OCI-LY1 (cell line): ENCODE results near the gene ACBD3.
A peak's percentile ranks its signal among the peaks of the same experiment; 100 is the strongest.

Experiments
- H2AFZ ChIP-seq: fragments of 200-600 bp; sonication (generic), shearing (Covaris generic); 2 replicates; pipeline ENCODE4 v1.6.0; 2014; ENCODE audit warnings: antibody characterized with exemption, mild to moderate bottlenecking, low read length
- H3F3A ChIP-seq: fragments of 200-600 bp; sonication (generic), shearing (Covaris generic); 2 replicates; pipeline ENCODE4 v1.6.0; 2014; ENCODE audit warnings: mild to moderate bottlenecking, antibody characterized with exemption, low read length, moderate library complexity; ENCODE audit not compliant: insufficient read depth
- H3K27ac ChIP-seq: fragments of 200-600 bp; sonication (generic); 2 replicates; pipeline ENCODE4 v1.5.1; 2014; ENCODE audit warnings: low read length, mixed run types, mild to moderate bottlenecking, low read depth; ENCODE audit not compliant: poor library complexity, severe bottlenecking
- H3K27me3 ChIP-seq: fragments of 200-600 bp; sonication (generic); 2 replicates; pipeline ENCODE4 v1.6.0; 2014; ENCODE audit warnings: antibody characterized with exemption, mild to moderate bottlenecking, low read length, moderate library complexity; ENCODE audit not compliant: insufficient read depth
- H3K36me3 ChIP-seq: fragments of 200-600 bp; sonication (generic); 2 replicates; pipeline ENCODE4 v1.6.1; 2014; ENCODE audit warnings: mild to moderate bottlenecking, antibody characterized with exemption, low read length, moderate library complexity, mixed read lengths; ENCODE audit not compliant: insufficient read depth
- H3K4me1 ChIP-seq: fragments of 200-600 bp; sonication (generic); 2 replicates; pipeline ENCODE4 v1.5.1; 2014; ENCODE audit warnings: mild to moderate bottlenecking, low read length, moderate library complexity; ENCODE audit not compliant: insufficient read depth, severe bottlenecking
- H3K4me2 ChIP-seq: fragments of 200-600 bp; sonication (generic), shearing (Covaris generic); 2 replicates; pipeline ENCODE4 v1.6.1; 2014; ENCODE audit warnings: low read length
- H3K4me3 ChIP-seq: fragments of 200-600 bp; sonication (generic); 2 replicates; pipeline ENCODE4 v1.5.1; 2014; ENCODE audit warnings: low read length, low read depth, mild to moderate bottlenecking, mixed read lengths; ENCODE audit not compliant: poor library complexity, severe bottlenecking
- H3K79me2 ChIP-seq: fragments of 200-600 bp; shearing (Covaris generic); 2 replicates; pipeline ENCODE4 v1.6.1; 2016; ENCODE audit warnings: mixed run types, low read length, mixed read lengths; ENCODE audit not compliant: insufficient read depth
- H3K9ac ChIP-seq: fragments of 200-600 bp; sonication (generic), shearing (Covaris generic); 2 replicates; pipeline ENCODE4 v1.6.1; 2014; ENCODE audit warnings: mild to moderate bottlenecking, low read length, mixed read lengths
- H3K9me2 ChIP-seq: fragments of 200-600 bp; sonication (generic), shearing (Covaris generic); 2 replicates; pipeline ENCODE4 v1.6.1; 2014; ENCODE audit warnings: low read depth, mild to moderate bottlenecking, low read length, mixed read lengths
- H3K9me3 ChIP-seq: fragments of 200-600 bp; shearing (Covaris generic); 2 replicates; pipeline ENCODE4 v1.6.1; 2014; ENCODE audit warnings: low read length, mixed read lengths
- H4K20me1 ChIP-seq: fragments of 200-600 bp; sonication (generic), shearing (Covaris generic); 2 replicates; pipeline ENCODE4 v1.6.0; 2016; ENCODE audit warnings: mild to moderate bottlenecking, low read length; ENCODE audit not compliant: insufficient read depth
- EZH2 ChIP-seq: fragments of 200-600 bp; sonication (generic), shearing (Covaris generic); IDR thresholded peaks from 2 replicates; pipeline ENCODE4 v1.8.0; 2017; ENCODE audit warnings: borderline replicate concordance, mixed run types, mild to moderate bottlenecking, antibody characterized with exemption, low read length, moderate library complexity, mixed read lengths
- TF ChIP-seq, protein P1 (sequence below): fragments of 200-600 bp; sonication (generic), shearing (Covaris generic); IDR thresholded peaks from 2 replicates; pipeline ENCODE4 v1.5.1; 2017; ENCODE audit warnings: mild to moderate bottlenecking, antibody characterized with exemption, low read length, moderate library complexity, mixed read lengths

The ACBD3 gene

DNA sequence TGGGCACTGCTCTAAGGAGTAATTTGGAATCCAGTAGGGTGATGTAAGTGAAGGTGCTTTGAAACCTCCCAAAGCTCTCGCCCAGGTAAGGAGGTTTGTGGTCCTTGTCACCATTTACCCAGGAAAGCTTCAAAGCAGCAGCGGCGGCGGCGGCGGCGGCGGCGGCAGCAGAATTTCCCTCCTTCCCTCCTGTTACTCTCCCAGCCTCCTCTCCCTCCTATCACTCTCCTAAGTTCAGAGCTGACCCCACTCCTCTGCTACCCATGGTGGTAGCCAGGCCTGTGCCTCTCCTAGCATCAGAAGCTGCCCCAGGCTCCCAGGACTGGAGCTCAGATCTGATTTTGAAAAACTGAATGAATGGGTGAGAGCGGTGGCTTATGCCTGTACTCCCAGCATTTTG, 60.7 kb downstream of the ACBD3 start:
- H3K36me3 ChIP-seq, result no peaks in the 10 kb centered on the region
- peaks cover 61% of the 10 kb centered on the region for H3K4me1 ChIP-seq
- no peak for TF ChIP-seq EZH2
- TF ChIP-seq, protein P1, sequence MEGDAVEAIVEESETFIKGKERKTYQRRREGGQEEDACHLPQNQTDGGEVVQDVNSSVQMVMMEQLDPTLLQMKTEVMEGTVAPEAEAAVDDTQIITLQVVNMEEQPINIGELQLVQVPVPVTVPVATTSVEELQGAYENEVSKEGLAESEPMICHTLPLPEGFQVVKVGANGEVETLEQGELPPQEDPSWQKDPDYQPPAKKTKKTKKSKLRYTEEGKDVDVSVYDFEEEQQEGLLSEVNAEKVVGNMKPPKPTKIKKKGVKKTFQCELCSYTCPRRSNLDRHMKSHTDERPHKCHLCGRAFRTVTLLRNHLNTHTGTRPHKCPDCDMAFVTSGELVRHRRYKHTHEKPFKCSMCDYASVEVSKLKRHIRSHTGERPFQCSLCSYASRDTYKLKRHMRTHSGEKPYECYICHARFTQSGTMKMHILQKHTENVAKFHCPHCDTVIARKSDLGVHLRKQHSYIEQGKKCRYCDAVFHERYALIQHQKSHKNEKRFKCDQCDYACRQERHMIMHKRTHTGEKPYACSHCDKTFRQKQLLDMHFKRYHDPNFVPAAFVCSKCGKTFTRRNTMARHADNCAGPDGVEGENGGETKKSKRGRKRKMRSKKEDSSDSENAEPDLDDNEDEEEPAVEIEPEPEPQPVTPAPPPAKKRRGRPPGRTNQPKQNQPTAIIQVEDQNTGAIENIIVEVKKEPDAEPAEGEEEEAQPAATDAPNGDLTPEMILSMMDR, result no peak
- peak overlapping the region; percentile 62 for H3K27ac ChIP-seq
- H3K4me3 ChIP-seq, result no peak overlapping the region
- H2AFZ ChIP-seq, result no peak overlapping the region
- H4K20me1 ChIP-seq, result no peaks in the 10 kb centered on the region
- no peaks in the 10 kb centered on the region for H3K27me3 ChIP-seq
- H3K4me2 ChIP-seq, result no peak overlapping the region
- no peaks in the 10 kb centered on the region for H3K9me2 ChIP-seq
- no peak overlapping the region for H3K9ac ChIP-seq
- no peaks in the 10 kb centered on the region for H3K9me3 ChIP-seq
- H3F3A ChIP-seq, result 0 out of 2 replicates have a peak, but pooled peaks cover 3% of the 10 kb centered on the region
- no peaks in the 10 kb centered on the region for H3K79me2 ChIP-seq

DNA sequence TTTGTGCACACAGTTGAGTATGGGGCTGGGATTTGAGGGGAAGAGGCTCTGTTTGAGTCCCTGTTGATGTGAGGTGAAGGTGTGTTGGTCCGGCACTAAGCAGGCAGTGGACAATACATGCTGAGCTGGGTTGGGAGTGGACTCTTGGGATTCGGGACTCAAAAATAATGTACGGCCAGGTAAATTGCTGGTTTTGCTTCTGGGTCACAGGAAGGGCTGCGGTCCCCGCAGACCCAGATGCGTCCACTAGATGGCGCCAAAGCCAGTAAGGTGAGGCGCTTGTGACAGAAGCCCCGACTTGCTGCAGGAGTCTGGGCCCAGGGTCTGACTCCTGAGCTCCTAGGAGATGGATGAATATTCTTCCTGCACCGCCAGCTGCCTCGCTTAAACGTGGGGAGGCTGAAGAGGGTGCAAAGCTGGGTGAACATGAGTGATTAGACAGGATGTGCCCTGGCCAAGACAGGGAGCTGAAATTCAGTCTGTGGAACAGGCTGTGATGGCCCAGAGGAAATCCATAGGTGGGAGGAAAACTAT, 61.4 kb downstream of the ACBD3 start:
- no peaks in the 10 kb centered on the region for H3K36me3 ChIP-seq
- no peak overlapping the region for H2AFZ ChIP-seq
- H3K9me3 ChIP-seq, result no peaks in the 10 kb centered on the region
- 0 out of 2 replicates have a peak, but pooled peaks cover 3% of the 10 kb centered on the region for H3F3A ChIP-seq
- no peak overlapping the region for H3K4me3 ChIP-seq
- H3K9me2 ChIP-seq, result no peaks in the 10 kb centered on the region
- no peaks in the 10 kb centered on the region for H4K20me1 ChIP-seq
- no peak overlapping the region; the same call in 1 of the 2 replicates for H3K9ac ChIP-seq
- H3K4me1 ChIP-seq, result peaks cover 63% of the 10 kb centered on the region
- no peaks in the 10 kb centered on the region for H3K79me2 ChIP-seq
- H3K27ac ChIP-seq, result peak overlapping the region; percentile 28
- peak overlapping the region; percentile 38; the same call in 1 of the 2 replicates for H3K4me2 ChIP-seq
- no peaks in the 10 kb centered on the region for H3K27me3 ChIP-seq
- TF ChIP-seq, protein P1, result peak; percentile 94
- no peak for TF ChIP-seq EZH2

DNA sequence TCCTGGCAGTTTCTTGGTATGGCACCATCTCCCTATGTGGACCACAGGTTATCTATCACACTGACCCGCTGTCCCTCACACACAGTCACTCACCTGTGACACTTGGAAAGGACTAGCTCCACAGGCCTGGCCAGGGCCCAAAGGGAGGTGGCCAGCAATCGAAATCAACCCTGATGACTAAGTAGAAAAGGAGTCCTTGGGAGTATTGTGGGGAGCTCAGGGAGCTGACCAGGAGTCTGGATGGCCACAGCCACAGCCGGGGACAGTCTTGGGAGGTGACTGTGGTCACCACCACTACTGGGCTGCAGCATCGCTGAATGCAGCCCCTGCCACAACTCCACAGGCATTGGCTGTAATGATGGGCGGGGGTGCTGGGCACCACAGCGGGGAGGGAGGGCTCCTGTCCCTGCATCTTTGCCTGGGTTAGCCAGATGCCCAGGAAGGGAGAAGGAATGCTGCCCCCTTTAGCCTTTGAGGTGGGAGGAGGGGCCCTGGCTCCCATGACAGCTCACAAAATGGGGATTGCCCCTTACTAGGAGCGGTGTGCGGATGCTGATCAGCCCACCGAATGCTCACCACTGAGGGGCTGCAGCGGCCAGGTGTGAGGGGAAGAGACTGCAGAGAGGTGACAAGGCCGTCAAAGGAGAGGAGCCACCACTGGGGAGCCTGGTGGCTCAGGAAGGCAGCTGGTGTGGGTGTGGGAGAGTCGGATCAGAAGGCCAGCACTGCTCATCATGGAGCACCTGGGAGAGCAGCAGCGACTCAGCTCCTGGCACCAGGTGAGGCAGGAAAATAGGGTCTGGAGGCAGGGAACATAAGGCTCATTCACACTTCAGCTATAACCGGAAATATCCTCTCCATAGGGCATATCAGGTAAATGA, 62.7 kb downstream of the ACBD3 start:
- Histone ChIP-seq H3K9me2 (no peaks in the 10 kb centered on the region), H3K4me3 (no peak overlapping the region), H4K20me1 (no peaks in the 10 kb centered on the region), H3F3A (0 out of 2 replicates have a peak, but pooled peaks cover 3% of the 10 kb centered on the region), H2AFZ (no peak overlapping the region), H3K9ac (peak overlapping the region; percentile 91; the same call in 1 of the 2 replicates), H3K27me3 (no peaks in the 10 kb centered on the region; the same call in none of the 2 replicates), H3K4me1 (peaks cover 61% of the 10 kb centered on the region), H3K4me2 (peak overlapping the region; percentile 90), H3K9me3 (no peaks in the 10 kb centered on the region), H3K36me3 (no peaks in the 10 kb centered on the region), H3K27ac (peak overlapping the region; percentile 95), H3K79me2 (no peaks in the 10 kb centered on the region)
- no peak for TF ChIP-seq EZH2
